T-helper 1 cell treated with Interleukin-12 subunit alpha and Interleukin-12 subunit beta and Interleukin-4 antibody, amounts not matched to agents 30 μg/mL and 1 μg/mL, for 36 hours (primary cell): Measurements from ENCODE around the gene EVI5L.

Source experiments
- H3K27ac Mint-ChIP-seq: one replicate; pipeline ENCODE4 v1.8.0; 2021; ENCODE audit warnings: mild to moderate bottlenecking, mixed read lengths
- H3K27me3 Mint-ChIP-seq: one replicate; pipeline ENCODE4 v1.8.0; 2021; ENCODE audit warnings: low read depth, mixed read lengths
- H3K36me3 Mint-ChIP-seq: one replicate; pipeline ENCODE4 v1.8.0; 2021; ENCODE audit warnings: low read depth, mixed read lengths
- H3K4me1 Mint-ChIP-seq: one replicate; pipeline ENCODE4 v1.8.0; 2021; ENCODE audit warnings: low read depth, mixed read lengths
- H3K4me3 Mint-ChIP-seq: one replicate; pipeline ENCODE4 v1.8.0; 2021; ENCODE audit warnings: mild to moderate bottlenecking, moderate library complexity, mixed read lengths
- H3K9me3 Mint-ChIP-seq: one replicate; pipeline ENCODE4 v1.8.0; 2021; ENCODE audit warnings: mixed read lengths

Gene EVI5L

DNA sequence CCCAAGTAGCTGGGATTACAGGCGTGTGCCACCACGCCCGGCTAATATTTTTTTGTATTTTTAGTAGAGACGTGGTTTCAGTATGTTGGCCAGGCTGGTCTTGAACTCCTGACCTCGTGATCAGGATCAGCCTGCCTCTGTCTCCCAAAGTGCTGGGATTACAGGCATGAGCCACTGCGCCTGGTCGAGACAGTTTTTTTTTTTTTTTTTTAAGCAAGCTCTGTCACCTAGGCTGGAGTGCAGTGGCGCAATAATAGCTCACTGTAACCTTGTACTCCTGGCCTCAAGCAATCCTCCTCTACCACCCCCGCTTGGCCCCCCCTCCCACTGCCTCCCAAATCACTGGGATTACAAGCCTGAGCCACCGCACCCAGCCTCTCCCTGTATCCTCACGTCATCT is 67.3 kb downstream of the EVI5L start:
- Mint-ChIP-seq H3K4me1 (no peaks in the 10 kb centered on the region), H3K27me3 (no peaks in the 10 kb centered on the region), H3K27ac (no peak overlapping the region), H3K4me3 (no peak overlapping the region), H3K36me3 (no peaks in the 10 kb centered on the region), H3K9me3 (no peaks in the 10 kb centered on the region)

- peaks cover 4% of the 10 kb centered on the region for H3K4me1 Mint-ChIP-seq
Measured at GRCh38 chr19:7898967-7899366, 68.9 kb downstream of the EVI5L start.

GRCh38 chr19:7899751-7900378 is 69.8 kb downstream of the EVI5L start:
- Mint-ChIP-seq H3K27me3 (no peaks in the 10 kb centered on the region), H3K9me3 (no peaks in the 10 kb centered on the region), H3K27ac (no peak overlapping the region), H3K4me1 (peaks cover 9% of the 10 kb centered on the region), H3K4me3 (no peak overlapping the region), H3K36me3 (peaks cover 3% of the 10 kb centered on the region)

More at GRCh38 chr19:7898967-7899366, 68.9 kb downstream of the EVI5L start:
- no peak overlapping the region for H3K27ac Mint-ChIP-seq
- no peaks in the 10 kb centered on the region for H3K27me3 Mint-ChIP-seq
- H3K36me3 Mint-ChIP-seq, result no peaks in the 10 kb centered on the region
- no peaks in the 10 kb centered on the region for H3K9me3 Mint-ChIP-seq
- no peak overlapping the region for H3K4me3 Mint-ChIP-seq

- Mint-ChIP-seq H3K4me1 (peaks cover 12% of the 10 kb centered on the region), H3K9me3 (no peaks in the 10 kb centered on the region), H3K27ac (no peak overlapping the region), H3K36me3 (peaks cover 6% of the 10 kb centered on the region), H3K27me3 (no peaks in the 10 kb centered on the region), H3K4me3 (no peak overlapping the region)
Measured at GRCh38 chr19:7900401-7900870, 70.4 kb downstream of the EVI5L start.

GRCh38 chr19:7900931-7901330 is 70.9 kb downstream of the EVI5L start:
- H3K36me3 Mint-ChIP-seq, result peaks cover 8% of the 10 kb centered on the region
- H3K4me1 Mint-ChIP-seq, result peaks cover 16% of the 10 kb centered on the region
- no peaks in the 10 kb centered on the region for H3K9me3 Mint-ChIP-seq
- H3K27me3 Mint-ChIP-seq, result no peaks in the 10 kb centered on the region
- H3K27ac Mint-ChIP-seq, result no peak overlapping the region
- H3K4me3 Mint-ChIP-seq, result no peak overlapping the region

DNA sequence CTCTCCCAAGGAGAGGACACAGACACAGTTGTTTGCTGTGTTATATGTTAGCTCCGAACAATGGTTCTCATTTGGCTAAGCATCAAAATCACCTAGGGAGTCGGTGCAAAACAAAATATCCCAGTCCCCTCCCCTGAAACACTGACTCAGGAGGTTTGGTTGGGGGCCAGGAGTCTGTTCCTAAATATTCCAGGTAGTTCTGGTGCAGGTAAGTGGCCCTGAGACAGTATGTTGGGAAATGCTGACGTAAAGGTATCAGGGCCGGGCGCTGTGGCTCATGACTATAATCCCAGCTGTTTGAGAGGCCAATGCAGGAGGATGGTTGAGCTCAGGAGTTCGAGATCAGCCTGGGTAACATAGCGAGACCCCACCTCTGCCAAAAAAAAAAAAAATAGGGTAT is 71.3 kb downstream of the EVI5L start:
- Mint-ChIP-seq H3K36me3 (peaks cover 8% of the 10 kb centered on the region), H3K27me3 (no peaks in the 10 kb centered on the region), H3K9me3 (no peaks in the 10 kb centered on the region), H3K4me1 (peaks cover 16% of the 10 kb centered on the region), H3K4me3 (no peak overlapping the region), H3K27ac (no peak overlapping the region)

DNA sequence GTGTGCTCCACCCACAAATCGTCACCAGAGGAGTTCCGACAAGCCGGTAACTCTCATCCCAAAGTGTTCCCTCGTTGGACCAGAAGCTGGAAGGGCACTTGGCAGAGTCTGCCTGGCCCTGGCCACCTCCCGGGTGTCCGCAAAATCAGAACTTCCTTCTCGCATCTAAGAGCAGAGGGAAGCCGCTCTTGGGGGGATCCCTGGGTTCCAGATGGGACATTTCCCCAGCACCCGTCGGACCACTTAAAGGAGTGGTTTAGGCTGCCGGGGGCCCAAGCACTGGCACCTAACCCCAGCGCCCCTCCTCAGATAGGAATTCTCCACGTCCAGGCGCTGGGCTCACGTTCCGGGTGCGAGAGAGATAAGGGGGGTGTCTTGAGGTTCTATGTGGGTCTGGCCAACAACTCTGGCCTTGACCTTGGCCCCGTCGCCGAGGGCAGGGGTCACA is 72.8 kb downstream of the EVI5L start:
- H3K36me3 Mint-ChIP-seq, result peaks cover 8% of the 10 kb centered on the region
- H3K9me3 Mint-ChIP-seq, result no peaks in the 10 kb centered on the region

GRCh38 chr19:7903244-7904073 is 73.4 kb downstream of the EVI5L start, which contains the start of gene MAP2K7:
Gene MAP2K7, plus strand, starts transcription at chr19:7903877. Its CDS starts 68 bp downstream, at chr19:7903945.
- H3K27me3 Mint-ChIP-seq, result no peaks in the 10 kb centered on the region
- peak within 1 kb of the TSS; percentile 94 for H3K27ac Mint-ChIP-seq
- H3K9me3 Mint-ChIP-seq, result no peaks in the 10 kb centered on the region
- peaks cover 16% of the 10 kb centered on the region for H3K4me1 Mint-ChIP-seq
- peak within 1 kb of the TSS; percentile 90 for H3K4me3 Mint-ChIP-seq
- H3K36me3 Mint-ChIP-seq, result peaks cover 8% of the 10 kb centered on the region

More for the DNA sequence above, 72.8 kb downstream of the EVI5L start:
- peak overlapping the region; percentile 94 for H3K27ac Mint-ChIP-seq
- H3K4me1 Mint-ChIP-seq, result peaks cover 16% of the 10 kb centered on the region
- H3K4me3 Mint-ChIP-seq, result peak overlapping the region; percentile 90
- H3K27me3 Mint-ChIP-seq, result no peaks in the 10 kb centered on the region

- peak overlapping the region; percentile 82 for H3K4me3 Mint-ChIP-seq
- no peaks in the 10 kb centered on the region for H3K27me3 Mint-ChIP-seq
- peak overlapping the region; percentile 82 for H3K27ac Mint-ChIP-seq
- peaks cover 16% of the 10 kb centered on the region for H3K4me1 Mint-ChIP-seq
- peaks cover 8% of the 10 kb centered on the region for H3K36me3 Mint-ChIP-seq
- H3K9me3 Mint-ChIP-seq, result no peaks in the 10 kb centered on the region
Measured at GRCh38 chr19:7904074-7905020, 74.3 kb downstream of the EVI5L start.

GRCh38 chr19:7905268-7905667 is 75.2 kb downstream of the EVI5L start:
- Mint-ChIP-seq H3K4me3 (peak overlapping the region; percentile 82), H3K27me3 (no peaks in the 10 kb centered on the region), H3K4me1 (peaks cover 16% of the 10 kb centered on the region), H3K27ac (peak overlapping the region; percentile 82), H3K9me3 (no peaks in the 10 kb centered on the region), H3K36me3 (peaks cover 8% of the 10 kb centered on the region)

GRCh38 chr19:7905859-7906258 is 75.8 kb downstream of the EVI5L start:
- peaks cover 10% of the 10 kb centered on the region for H3K36me3 Mint-ChIP-seq
- H3K9me3 Mint-ChIP-seq, result no peaks in the 10 kb centered on the region
- H3K4me3 Mint-ChIP-seq, result peak overlapping the region; percentile 82
- peaks cover 16% of the 10 kb centered on the region for H3K4me1 Mint-ChIP-seq
- H3K27ac Mint-ChIP-seq, result peak overlapping the region; percentile 79
- no peaks in the 10 kb centered on the region for H3K27me3 Mint-ChIP-seq

DNA sequence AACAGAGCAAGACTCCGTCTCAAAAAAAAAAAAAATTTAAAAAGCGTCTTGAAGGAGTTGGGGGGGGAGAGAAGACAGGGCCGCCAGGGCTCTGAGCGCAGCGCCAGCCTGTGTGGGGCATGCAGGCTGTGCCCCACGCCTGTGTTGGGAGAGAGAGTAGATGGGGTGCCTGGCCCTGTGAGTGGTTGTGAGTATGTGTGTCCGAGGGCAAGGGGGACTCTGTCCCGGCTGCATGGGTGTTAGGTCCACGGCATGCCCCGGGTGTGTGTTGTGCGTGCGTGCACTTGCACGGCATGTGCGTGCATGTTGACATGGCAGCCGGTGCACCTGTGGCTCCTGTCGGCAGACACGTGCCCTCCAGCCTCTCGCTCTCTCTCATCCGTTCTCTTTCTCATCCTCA is 77.1 kb downstream of the EVI5L start:
- Mint-ChIP-seq H3K27ac (no peak overlapping the region), H3K9me3 (no peaks in the 10 kb centered on the region), H3K4me3 (no peak overlapping the region), H3K27me3 (no peaks in the 10 kb centered on the region), H3K4me1 (peaks cover 16% of the 10 kb centered on the region), H3K36me3 (peaks cover 12% of the 10 kb centered on the region)

DNA sequence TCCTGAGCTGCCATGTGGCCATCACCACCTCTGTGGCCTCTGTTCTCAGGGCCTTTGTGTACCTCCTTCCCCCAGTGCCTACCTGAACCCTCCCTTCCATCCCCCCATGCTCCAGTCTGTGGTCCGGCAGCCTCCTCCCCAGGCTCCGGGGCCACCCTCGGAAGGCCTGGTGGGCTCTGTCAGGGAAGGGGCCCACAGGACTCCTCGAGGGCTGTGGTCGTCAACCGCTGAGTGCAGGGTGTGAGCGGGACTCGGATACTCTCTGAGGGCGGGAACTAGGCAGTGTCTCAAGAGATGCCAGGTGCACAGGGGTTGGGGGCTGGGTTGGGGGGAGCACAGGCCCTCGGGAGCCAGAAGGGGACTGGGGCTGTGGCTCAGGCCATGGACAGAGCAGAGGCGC is 77.5 kb downstream of the EVI5L start:
- peaks cover 13% of the 10 kb centered on the region for H3K36me3 Mint-ChIP-seq
- H3K4me3 Mint-ChIP-seq, result no peak overlapping the region
- H3K27me3 Mint-ChIP-seq, result no peaks in the 10 kb centered on the region
- peaks cover 14% of the 10 kb centered on the region for H3K4me1 Mint-ChIP-seq
- H3K9me3 Mint-ChIP-seq, result no peaks in the 10 kb centered on the region
- H3K27ac Mint-ChIP-seq, result no peak overlapping the region

DNA sequence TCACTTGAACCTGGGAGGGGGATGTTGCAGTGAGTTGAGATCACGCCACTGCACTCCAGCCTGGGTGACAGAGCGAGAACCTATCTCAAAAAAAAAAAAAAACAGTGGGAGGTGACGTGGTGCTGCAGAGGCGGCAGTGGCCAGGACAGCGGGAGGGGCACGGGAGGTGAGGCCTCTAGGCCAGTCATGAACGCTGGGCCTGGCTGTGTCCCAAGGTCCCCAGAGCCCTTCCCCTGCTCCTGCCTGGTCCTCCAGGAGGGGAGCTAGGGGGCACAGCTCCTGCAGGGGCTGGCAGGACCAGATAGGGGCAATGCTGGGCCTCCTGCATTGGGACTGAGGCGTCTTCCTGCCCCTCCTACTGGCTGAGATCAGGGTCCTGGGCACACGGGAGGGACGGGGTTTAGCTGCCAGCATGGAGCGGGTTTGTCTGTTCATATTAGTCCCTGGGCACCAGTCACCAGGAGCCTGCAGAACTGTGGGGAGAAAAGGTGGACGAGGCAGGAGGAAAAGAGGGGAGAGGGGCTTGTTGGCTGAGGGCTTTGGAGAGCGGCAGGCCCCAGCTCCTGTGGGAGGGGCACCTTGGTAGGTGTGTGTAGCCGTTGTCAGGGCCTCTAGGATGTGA is 78.2 kb downstream of the EVI5L start:
- Mint-ChIP-seq H3K4me3 (no peak overlapping the region), H3K36me3 (peaks cover 18% of the 10 kb centered on the region), H3K27ac (no peak overlapping the region), H3K27me3 (no peaks in the 10 kb centered on the region), H3K9me3 (no peaks in the 10 kb centered on the region), H3K4me1 (peaks cover 12% of the 10 kb centered on the region)
